LHCN-M2 (cell line): ENCODE measurements around the gene METAP1D. TPM values are rescaled to one million over a fixed set of nuclear protein-coding genes. Genes with fewer than 3 reads are reported as not detected.

Experiments used
- total RNA-seq: library from RNA; depleted of rRNA; stranded (reverse); fragments of >200 nt; gene quantifications from 2 replicates; pipeline ENCODE4 v1.2.3, GENCODE V29; 2014; rRNA removed

METAP1D gene
- total RNA-seq, 1 experiment from 2014 or later, result 8.2 TPM

Other genes starting within 250 kb of the METAP1D start
- 15.4 and 20.0 TPM in 2 replicates for gene SLC25A12, start 105.7 kb upstream of the METAP1D start, total RNA-seq
- gene HAT1, start 77.5 kb upstream of the METAP1D start, total RNA-seq, result 76.8 and 87.5 TPM in 2 replicates
- 4.6 and 5.6 TPM in 2 replicates for gene DLX1, start 85.6 kb downstream of the METAP1D start, total RNA-seq
- gene DLX2, start 102.9 kb downstream of the METAP1D start, total RNA-seq, result 0.32 and 0.75 TPM in 2 replicates